K562 (cell line): ENCODE measurements around the gene EMC10. TPM values are rescaled to one million over a fixed set of nuclear protein-coding genes. Genes with fewer than 3 reads are reported as not detected.
A peak's percentile ranks its signal among the peaks of the same experiment; 100 is the strongest.

Source experiments
- ATAC-seq: fragments of 200-7000 bp; cut with Tn5 transposase; 3 replicates; pipeline ENCODE4 v1.9.1; 2020; ENCODE audit warnings: moderate library complexity
- BruUV-seq: library from RNA; stranded (reverse); fragments of 400-500 nt; replicated peaks from 2 replicates; lab custom pipeline; 2021; lab: Mats Ljungman, UMichigan
- CTCF ChIA-PET: fragments of 300-600 bp; formaldehyde crosslinking; extraction: SDS; loops from one replicate; lab custom pipeline; 2021; ENCODE audit warnings: low intra/inter-chr PET ratio; lab: Yijun Ruan, JAX
- POLR2A ChIA-PET: fragments of 300-600, 350-650 bp; sonication (Branson Sonifier 250); formaldehyde crosslinking; extraction: SDS; loops from one replicate; lab custom pipeline; 2021; ENCODE audit warnings: antibody characterized with exemption, inconsistent platforms; lab: Yijun Ruan, JAX
- DNase-seq, 4 experiments: peaks; one replicate each; pipeline versions ENCODE4 v3.0.0 to v3.0.0-alpha.2; 2011 to 2018; ENCODE audit warnings: low spot score in 3 of 4, mixed read lengths in 3 of 4; ENCODE audit errors: extremely low read depth in 1 of 4
- FAIRE-seq: peaks from 2 replicates; lab custom pipeline; 2011; peaks lifted over from hg19 to GRCh38; lab: Jason Lieb, UNC
- H2AFZ ChIP-seq: 2 replicates; pipeline ENCODE4 v1.6.0; 2011; ENCODE audit warnings: low read depth, low read length, control low read depth, inconsistent platforms
- H3K27ac ChIP-seq: fragments of 200-600 bp; 3 replicates; pipeline ENCODE4 v1.8.0; 2011; ENCODE audit warnings: low read depth, mild to moderate bottlenecking, control low read depth, inconsistent platforms, low read length, moderate library complexity, mixed read lengths; ENCODE audit errors: extremely low read depth
- H3K27me3 ChIP-seq, 2 experiments: fragments of 300-600 bp in 1 of 2; 2 replicates in 1 of 2; 3 replicates in 1 of 2; pipeline versions ENCODE4 v1.6.0 to v1.8.0; 2011; ENCODE audit warnings: inconsistent platforms in 2 of 2, low read length in 2 of 2, mild to moderate bottlenecking in 1 of 2, mixed read lengths in 1 of 2, moderate library complexity in 1 of 2; ENCODE audit not compliant: control insufficient read depth in 2 of 2, insufficient read depth in 2 of 2
- H3K36me3 ChIP-seq: fragments of 300-600 bp; 3 replicates; pipeline ENCODE4 v1.8.0; 2011; ENCODE audit warnings: mild to moderate bottlenecking, low read length, inconsistent platforms; ENCODE audit not compliant: control insufficient read depth, insufficient read depth
- H3K4me1 ChIP-seq, 2 experiments: fragments of 200-600 bp in 1 of 2; replicated peaks in 1 of 2; 2 replicates in 1 of 2; 3 replicates in 1 of 2; pipeline versions ENCODE4 v1.5.1 to v1.8.0; 2011; ENCODE audit warnings: inconsistent platforms in 2 of 2, low read length in 2 of 2, mild to moderate bottlenecking in 1 of 2, mixed read lengths in 1 of 2, moderate library complexity in 1 of 2; ENCODE audit not compliant: control insufficient read depth in 2 of 2, insufficient read depth in 2 of 2
- H3K4me2 ChIP-seq: 2 replicates; pipeline ENCODE4 v1.6.1; 2011; ENCODE audit warnings: low read length, control low read depth, inconsistent platforms, mixed read lengths; ENCODE audit not compliant: insufficient read depth
- H3K4me3 ChIP-seq: fragments of 200-600 bp; sonication (generic), shearing (Covaris generic); 2 replicates; pipeline ENCODE4 v1.5.1; 2016; ENCODE audit warnings: control low read depth, inconsistent platforms
- H3K79me2 ChIP-seq: fragments of 200-600 bp; 3 replicates; pipeline ENCODE4 v1.8.0; 2011; ENCODE audit warnings: low read length, inconsistent platforms; ENCODE audit not compliant: control insufficient read depth, insufficient read depth
- H3K9ac ChIP-seq, 2 experiments: 2 replicates each; pipeline versions ENCODE4 v1.6.0 to v1.6.1; 2011; ENCODE audit warnings: low read depth in 2 of 2, low read length in 2 of 2, control low read depth in 1 of 2, inconsistent platforms in 1 of 2, mild to moderate bottlenecking in 1 of 2, mixed read lengths in 1 of 2; ENCODE audit not compliant: insufficient read depth in 1 of 2
- H3K9me1 ChIP-seq: one replicate; pipeline ENCODE4 v1.6.0; 2011; ENCODE audit warnings: inconsistent platforms, mild to moderate bottlenecking, low read length, moderate library complexity; ENCODE audit not compliant: control insufficient read depth, insufficient read depth
- H3K9me3 ChIP-seq: replicated peaks from 2 replicates; pipeline ENCODE4 v1.5.1; 2011; ENCODE audit warnings: low read depth, low read length, inconsistent platforms; ENCODE audit not compliant: control insufficient read depth, insufficient read depth
- H4K20me1 ChIP-seq: replicated peaks from 2 replicates; pipeline ENCODE4 v1.6.1; 2011; ENCODE audit warnings: low read length, inconsistent platforms, mixed read lengths; ENCODE audit not compliant: control insufficient read depth, insufficient read depth
- ATF7 ChIP-seq: fragments of 450-650 bp; IDR thresholded peaks from 2 replicates; pipeline ENCODE4 v1.7.1; 2014; ENCODE audit warnings: mild to moderate bottlenecking, moderate library complexity
- CC2D1A ChIP-seq: fragments of 450-650 bp; IDR thresholded peaks from 2 replicates; pipeline ENCODE4 v1.6.1; 2017; ENCODE audit warnings: mild to moderate bottlenecking
- EP400 ChIP-seq: fragments of 450-650 bp; IDR thresholded peaks from 2 replicates; pipeline ENCODE4 v1.6.1; 2017; ENCODE audit warnings: antibody characterized with exemption, mild to moderate bottlenecking, moderate library complexity
- FOSL1 ChIP-seq: fragments of 200-800 bp; sonication (Bioruptor generic); conservative IDR thresholded peaks from 2 replicates; pipeline ENCODE4 v1.6.1; 2016; ENCODE audit warnings: missing genetic modification characterization, missing compliant biosample characterization
- HEY1 ChIP-seq: fragments of 250-450 bp; sonication (Bioruptor Pico); IDR thresholded peaks from 2 replicates; pipeline ENCODE4 v1.5.0; 2020; ENCODE audit warnings: mild to moderate bottlenecking, moderate library complexity, borderline replicate concordance
- HLTF ChIP-seq: fragments of 450-650 bp; IDR thresholded peaks from 2 replicates; pipeline ENCODE4 v1.6.1; 2016
- MAZ ChIP-seq, 2 experiments: fragments of 450-650 bp in 1 of 2; sonication (generic) in 1 of 2; formaldehyde crosslinking; IDR thresholded peaks in 1 of 2; conservative IDR thresholded peaks in 1 of 2; 2 replicates each; pipeline versions ENCODE4 v1.4.0 to v1.5.0; 2020; ENCODE audit warnings: mild to moderate bottlenecking in 1 of 2, missing genetic modification reagents in 1 of 2
- NFIC ChIP-seq: fragments of 450-650 bp; IDR thresholded peaks from 2 replicates; pipeline ENCODE4 v1.6.1; 2017; ENCODE audit warnings: mild to moderate bottlenecking, inconsistent platforms
- NR2C2 ChIP-seq, 2 experiments: fragments of 200-800 bp in 1 of 2; sonication (Bioruptor generic) in 1 of 2; sonication (generic) in 1 of 2; formaldehyde crosslinking in 1 of 2; IDR thresholded peaks; 2 replicates each; pipeline versions ENCODE4 v1.6.1 to v1.8.0; 2016 to 2022; ENCODE audit warnings: mild to moderate bottlenecking in 1 of 2, missing compliant biosample characterization in 1 of 2, missing genetic modification characterization in 1 of 2, missing genetic modification reagents in 1 of 2
- NR4A1 ChIP-seq, 2 experiments: fragments of 250-450 bp in 1 of 2; fragments of 450-650 bp in 1 of 2; sonication (Bioruptor Pico) in 1 of 2; IDR thresholded peaks; 2 replicates each; pipeline versions ENCODE4 v1.4.0 to v1.6.1; 2016 to 2020; ENCODE audit warnings: mild to moderate bottlenecking in 2 of 2, missing compliant biosample characterization in 1 of 2, missing genetic modification characterization in 1 of 2, moderate library complexity in 1 of 2
- SNIP1 ChIP-seq: fragments of 450-650 bp; IDR thresholded peaks from 2 replicates; pipeline ENCODE4 v1.7.1; 2017; ENCODE audit warnings: low read depth, mild to moderate bottlenecking
- ZBTB7A ChIP-seq: IDR thresholded peaks from 2 replicates; pipeline ENCODE4 v1.6.1; 2011; ENCODE audit warnings: low read depth, mild to moderate bottlenecking, low read length, moderate library complexity, borderline replicate concordance; ENCODE audit not compliant: control insufficient read depth
- WGBS: fragments of 100-300 bp; shearing (Covaris generic); methylation state at CpG from one replicate; pipeline ENCODE4 v1.1.6; 2016; ENCODE audit warnings: low coverage, mixed read lengths; ENCODE audit not compliant: insufficient coverage; ENCODE audit errors: missing lambda C conversion rate; 5-methylcytosine and 5-hydroxymethylcytosine counted together
- in situ Hi-C: fragments of 300-500 bp; cut with MboI; formaldehyde crosslinking; loops from 4 replicates; pipeline ENCODE4 v1.15.0; 2018; ENCODE audit warnings: inconsistent platforms, mixed read lengths
- intact Hi-C: fragments of 100-400 bp; cut with micrococcal nuclease; formaldehyde crosslinking; loops from 2 replicates; pipeline ENCODE4 v1.14.2; 2022
- polyA plus RNA-seq, 8 experiments: library from polyadenylated mRNA; depleted of rRNA in 4 of 8; stranded (reverse) in 5 of 8; unstranded in 3 of 8; fragments of >200 nt; fragmentation: Nextera tagmentation in 2 of 8; fragmentation: Illumina TruSeq in 1 of 8; extraction: Ambion mirVana in 2 of 8; extraction: Trizol in 1 of 8; gene quantifications; 2 replicates each; pipeline versions ENCODE4 v1.2.1 to v1.2.3, GENCODE V29; 2011 to 2014; ENCODE audit warnings: inconsistent platforms in 1 of 8, missing spikeins in 1 of 8
- total RNA-seq, 7 experiments: library from RNA; depleted of rRNA in 6 of 7; stranded (reverse); fragments of >200 nt in 6 of 7; fragmentation: Illumina TruSeq in 2 of 7; extraction: Trizol in 2 of 7; gene quantifications; 2 replicates each; pipeline versions ENCODE4 v1.2.1 to v1.2.3, GENCODE V29; 2011 to 2021; ENCODE audit warnings: low replicate concordance in 1 of 7
- TF ChIP-seq, protein P1 (sequence below): conservative IDR thresholded peaks from 2 replicates; pipeline ENCODE4 v1.6.1; 2011; ENCODE audit warnings: low read depth, mild to moderate bottlenecking, low read length; ENCODE audit not compliant: control insufficient read depth
- TF ChIP-seq, protein P2 (sequence below): sonication (generic); formaldehyde crosslinking; IDR thresholded peaks from 2 replicates; pipeline ENCODE4 v1.8.1; 2023; ENCODE audit warnings: mild to moderate bottlenecking, missing genetic modification reagents
- TF ChIP-seq, protein P3 (sequence below), 2 experiments: fragments of 200-800 bp in 1 of 2; sonication (Bioruptor generic) in 1 of 2; sonication (generic) in 1 of 2; formaldehyde crosslinking in 1 of 2; IDR thresholded peaks in 1 of 2; conservative IDR thresholded peaks in 1 of 2; 2 replicates each; pipeline versions ENCODE4 v1.5.0 to v1.6.1; 2016 to 2020; ENCODE audit warnings: missing compliant biosample characterization in 1 of 2, missing genetic modification characterization in 1 of 2, missing genetic modification reagents in 1 of 2

Gene EMC10
- total and polyA plus RNA-seq, 9 of the 15 experiments (the other 6 are each of a cell fraction or from before 2014, with no cell fraction given): 1.4 to 46.0 (median 13.1) TPM

- Histone ChIP-seq H3K79me2 (no peaks in the 10 kb centered on the region), H3K27ac (no peak overlapping the region), H3K9me1 (no peaks in the 10 kb centered on the region), H3K27me3 (peaks cover 0 to under 1% of the 10 kb centered on the region in 2 experiments; a peak in 1 of 5 replicates), H3K4me2 (no peak overlapping the region), H3K36me3 (no peaks in the 10 kb centered on the region), H2AFZ (no peak overlapping the region), H3K9me3 (no peaks in the 10 kb centered on the region), H3K4me3 (no peak overlapping the region), H3K4me1 (peaks cover 0 to 5% of the 10 kb centered on the region in 2 experiments; a peak in 2 of 5 replicates), H4K20me1 (peaks cover 2% of the 10 kb centered on the region; the same call in 1 of the 2 replicates), H3K9ac (no peak overlapping the region)
- peak; percentile 94 for FAIRE-seq
- intact Hi-C loops (loop anchor here (1.0 to 10.0 kb wide), 6 partner anchors 19 to 385 kb away; no protein-coding TSS in a partner anchor), in situ Hi-C loops (loop anchor here (10.0 kb wide), 1 partner anchor 377 kb away; the partner anchor contains the start of gene KLK4)
- under 1% methylated on average over 13 of the region's 15 CpGs for WGBS
- CTCF ChIA-PET: interaction anchor here (0.5 to 1.8 kb wide), 6 partner anchors 19 to 246 kb away, joined by 3 to 12 read pairs (median 4); no protein-coding TSS in a partner anchor
- no TSS peak for BruUV-seq
- DNase-seq: peak; percentile 87 to 93 (median 88)
- POLR2A ChIA-PET: interaction anchor here (0.6 to 1.2 kb wide), 3 partner anchors 9 to 372 kb away, joined by 3 to 4 read pairs (median 3); no protein-coding TSS in a partner anchor
- peak; percentile 99 for ATAC-seq
- TF ChIP-seq FOSL1 (tag) (0 out of 2 replicates have a peak, but pooled peaks have one; percentile 13), NR4A1 (CRISPR knock-in tag; IDR thresholded peaks at IDR 0.05) (no peak), NR4A1 (tag; IDR thresholded peaks at IDR 0.05) (peak; percentile 67; the same call in 1 of the 2 replicates), ATF7 (peak; percentile 54), MAZ (CRISPR knock-in tag; conservative IDR thresholded peaks at IDR 0.05 in 1 of 2, IDR thresholded peaks at IDR 0.05 in 1 of 2) (peak; percentile 52 to 62; a peak in 3 of 4 replicates), ZBTB7A (no peak), HLTF (peak; percentile 66; the same call in 1 of the 2 replicates), HEY1 (CRISPR knock-in tag) (no peak), NFIC (peak; percentile 13; the same call in 1 of the 2 replicates), EP400 (no peak), SNIP1 (no peak), CC2D1A (peak; percentile 92), NR2C2 (CRISPR knock-in tag; IDR thresholded peaks at IDR 0.05) (peak; percentile 97), NR2C2 (tag; IDR thresholded peaks at IDR 0.05) (peak; percentile 98)
- TF ChIP-seq, protein P1, sequence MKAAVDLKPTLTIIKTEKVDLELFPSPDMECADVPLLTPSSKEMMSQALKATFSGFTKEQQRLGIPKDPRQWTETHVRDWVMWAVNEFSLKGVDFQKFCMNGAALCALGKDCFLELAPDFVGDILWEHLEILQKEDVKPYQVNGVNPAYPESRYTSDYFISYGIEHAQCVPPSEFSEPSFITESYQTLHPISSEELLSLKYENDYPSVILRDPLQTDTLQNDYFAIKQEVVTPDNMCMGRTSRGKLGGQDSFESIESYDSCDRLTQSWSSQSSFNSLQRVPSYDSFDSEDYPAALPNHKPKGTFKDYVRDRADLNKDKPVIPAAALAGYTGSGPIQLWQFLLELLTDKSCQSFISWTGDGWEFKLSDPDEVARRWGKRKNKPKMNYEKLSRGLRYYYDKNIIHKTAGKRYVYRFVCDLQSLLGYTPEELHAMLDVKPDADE: 0 out of 2 replicates have a peak, but pooled peaks have one; percentile 18
- TF ChIP-seq, protein P2, sequence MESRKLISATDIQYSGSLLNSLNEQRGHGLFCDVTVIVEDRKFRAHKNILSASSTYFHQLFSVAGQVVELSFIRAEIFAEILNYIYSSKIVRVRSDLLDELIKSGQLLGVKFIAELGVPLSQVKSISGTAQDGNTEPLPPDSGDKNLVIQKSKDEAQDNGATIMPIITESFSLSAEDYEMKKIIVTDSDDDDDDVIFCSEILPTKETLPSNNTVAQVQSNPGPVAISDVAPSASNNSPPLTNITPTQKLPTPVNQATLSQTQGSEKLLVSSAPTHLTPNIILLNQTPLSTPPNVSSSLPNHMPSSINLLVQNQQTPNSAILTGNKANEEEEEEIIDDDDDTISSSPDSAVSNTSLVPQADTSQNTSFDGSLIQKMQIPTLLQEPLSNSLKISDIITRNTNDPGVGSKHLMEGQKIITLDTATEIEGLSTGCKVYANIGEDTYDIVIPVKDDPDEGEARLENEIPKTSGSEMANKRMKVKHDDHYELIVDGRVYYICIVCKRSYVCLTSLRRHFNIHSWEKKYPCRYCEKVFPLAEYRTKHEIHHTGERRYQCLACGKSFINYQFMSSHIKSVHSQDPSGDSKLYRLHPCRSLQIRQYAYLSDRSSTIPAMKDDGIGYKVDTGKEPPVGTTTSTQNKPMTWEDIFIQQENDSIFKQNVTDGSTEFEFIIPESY (CRISPR knock-in tag): no peak
- TF ChIP-seq, protein P3, sequence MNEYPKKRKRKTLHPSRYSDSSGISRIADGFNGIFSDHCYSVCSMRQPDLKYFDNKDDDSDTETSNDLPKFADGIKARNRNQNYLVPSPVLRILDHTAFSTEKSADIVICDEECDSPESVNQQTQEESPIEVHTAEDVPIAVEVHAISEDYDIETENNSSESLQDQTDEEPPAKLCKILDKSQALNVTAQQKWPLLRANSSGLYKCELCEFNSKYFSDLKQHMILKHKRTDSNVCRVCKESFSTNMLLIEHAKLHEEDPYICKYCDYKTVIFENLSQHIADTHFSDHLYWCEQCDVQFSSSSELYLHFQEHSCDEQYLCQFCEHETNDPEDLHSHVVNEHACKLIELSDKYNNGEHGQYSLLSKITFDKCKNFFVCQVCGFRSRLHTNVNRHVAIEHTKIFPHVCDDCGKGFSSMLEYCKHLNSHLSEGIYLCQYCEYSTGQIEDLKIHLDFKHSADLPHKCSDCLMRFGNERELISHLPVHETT (CRISPR knock-in tag; conservative IDR thresholded peaks at IDR 0.05 in 1 of 2, IDR thresholded peaks at IDR 0.05 in 1 of 2): 0 out of 4 replicates have a peak, but pooled peaks of 1 of the 2 experiments have one; percentile 32
Observed at GRCh38 chr19:50537769-50538230, 61.5 kb downstream of the EMC10 start.
